Astrocyte of the cerebellum (primary cell): ENCODE measurements around the gene DGKH.

Source experiments
- DNase-seq: peaks from one replicate; pipeline ENCODE4 v3.0.0-alpha.2; 2011; ENCODE audit warnings: low read depth
- H3K4me3 ChIP-seq: 2 replicates; pipeline ENCODE4 v1.5.1; 2011; ENCODE audit warnings: mild to moderate bottlenecking, low read depth, low read length, moderate library complexity
- CTCF ChIP-seq: IDR thresholded peaks from 2 replicates; pipeline ENCODE4 v1.5.1; 2012; ENCODE audit warnings: low read length, low read depth, moderate library complexity, mild to moderate bottlenecking; ENCODE audit errors: missing control alignments
- in situ Hi-C: cut with HindIII; loops from 2 replicates; pipeline ENCODE4 v1.10.0; 2017; ENCODE audit warnings: low sequenced_read_pairs

Gene DGKH

GRCh38 chr13:42239161-42239560 is 190.7 kb downstream of the DGKH start:
- TF ChIP-seq CTCF: no peak
- no peak for DNase-seq
- in situ Hi-C loops: no loop called here
- H3K4me3 ChIP-seq: no peak overlapping the region

GRCh38 chr13:42239644-42240043 is 191.2 kb downstream of the DGKH start:
- H3K4me3 ChIP-seq: no peak overlapping the region
- in situ Hi-C loops: no loop called here
- DNase-seq: no peak
- no peak for TF ChIP-seq CTCF

- TF ChIP-seq CTCF: no peak
- DNase-seq: no peak
- in situ Hi-C loops: no loop called here
- H3K4me3 ChIP-seq: no peak overlapping the region
These were observed 198.1 kb downstream of the DGKH start for GRCh38 chr13:42246541-42246940.

- no peak for DNase-seq
- in situ Hi-C loops: no loop called here
- no peak overlapping the region for H3K4me3 ChIP-seq
- no peak for TF ChIP-seq CTCF
These were observed 199.4 kb downstream of the DGKH start for GRCh38 chr13:42247883-42248282.

- H3K4me3 ChIP-seq: no peak overlapping the region
- TF ChIP-seq CTCF: no peak
- in situ Hi-C loops: no loop called here
- DNase-seq: no peak
These were observed 207.4 kb downstream of the DGKH start for GRCh38 chr13:42255886-42256285.

GRCh38 chr13:42258747-42259146 is 210.3 kb downstream of the DGKH start:
- no peak for TF ChIP-seq CTCF
- in situ Hi-C loops: no loop called here
- no peak for DNase-seq
- no peak overlapping the region for H3K4me3 ChIP-seq

GRCh38 chr13:42259515-42259914 is 211.1 kb downstream of the DGKH start:
- H3K4me3 ChIP-seq: no peak overlapping the region
- no peak for TF ChIP-seq CTCF
- in situ Hi-C loops: no loop called here
- DNase-seq: no peak
